ENCODE data around the gene ABL1. TPM values are rescaled to one million over a fixed set of nuclear protein-coding genes. Genes with fewer than 3 reads are reported as not detected.

The ABL1 gene
- total RNA-seq, 1 donor from 2014 or later: 113 TPM

- Mint-ChIP-seq H3K4me3 (ENCODE audit: unreplicated experiment) (no peak overlapping the region), H3K36me3 (ENCODE audit: low read depth, unreplicated experiment) (no peaks in the 10 kb centered on the region), H3K27ac (ENCODE audit: unreplicated experiment) (no peak overlapping the region), H3K9me3 (ENCODE audit: unreplicated experiment) (no peaks in the 10 kb centered on the region), H3K27me3 (ENCODE audit: low read depth, unreplicated experiment) (peaks cover 61% of the 10 kb centered on the region), H3K4me1 (ENCODE audit: low read depth, unreplicated experiment) (no peaks in the 10 kb centered on the region)
- H3K4me2 ChIP-seq (ENCODE audit: low read length): no peak overlapping the region
- H3K27ac ChIP-seq (ENCODE audit: low read depth, low read length): no peak overlapping the region
- TF ChIP-seq, protein P1, sequence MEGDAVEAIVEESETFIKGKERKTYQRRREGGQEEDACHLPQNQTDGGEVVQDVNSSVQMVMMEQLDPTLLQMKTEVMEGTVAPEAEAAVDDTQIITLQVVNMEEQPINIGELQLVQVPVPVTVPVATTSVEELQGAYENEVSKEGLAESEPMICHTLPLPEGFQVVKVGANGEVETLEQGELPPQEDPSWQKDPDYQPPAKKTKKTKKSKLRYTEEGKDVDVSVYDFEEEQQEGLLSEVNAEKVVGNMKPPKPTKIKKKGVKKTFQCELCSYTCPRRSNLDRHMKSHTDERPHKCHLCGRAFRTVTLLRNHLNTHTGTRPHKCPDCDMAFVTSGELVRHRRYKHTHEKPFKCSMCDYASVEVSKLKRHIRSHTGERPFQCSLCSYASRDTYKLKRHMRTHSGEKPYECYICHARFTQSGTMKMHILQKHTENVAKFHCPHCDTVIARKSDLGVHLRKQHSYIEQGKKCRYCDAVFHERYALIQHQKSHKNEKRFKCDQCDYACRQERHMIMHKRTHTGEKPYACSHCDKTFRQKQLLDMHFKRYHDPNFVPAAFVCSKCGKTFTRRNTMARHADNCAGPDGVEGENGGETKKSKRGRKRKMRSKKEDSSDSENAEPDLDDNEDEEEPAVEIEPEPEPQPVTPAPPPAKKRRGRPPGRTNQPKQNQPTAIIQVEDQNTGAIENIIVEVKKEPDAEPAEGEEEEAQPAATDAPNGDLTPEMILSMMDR (IDR thresholded peaks at IDR 0.05; ENCODE audit: insufficient read depth, low read depth, low read length): no peak
- TF ChIP-seq EZH2 (IDR thresholded peaks at IDR 0.05; ENCODE audit: insufficient read depth, low read length): peak; percentile 30
- DNase-seq (ENCODE audit: low read depth) (no peak), FAIRE-seq (no peak)
- peaks cover 18% of the 10 kb centered on the region for H3K27me3 ChIP-seq (ENCODE audit: insufficient read depth, low read length)
- no peak overlapping the region for H2AFZ ChIP-seq (ENCODE audit: low read depth, low read length)
- H3K79me2 ChIP-seq (ENCODE audit: insufficient read depth, low read length): no peaks in the 10 kb centered on the region
- H3K9me3 ChIP-seq (ENCODE audit: insufficient read depth, low read depth, low read length): no peaks in the 10 kb centered on the region
- no peak overlapping the region for H3K4me3 ChIP-seq (ENCODE audit: insufficient read depth, low read depth, low read length)
- H3K9ac ChIP-seq (ENCODE audit: low read length): no peak overlapping the region
- H3K4me1 ChIP-seq (ENCODE audit: insufficient read depth, low read length): peaks cover 6% of the 10 kb centered on the region
- no peaks in the 10 kb centered on the region for H3K36me3 ChIP-seq (ENCODE audit: insufficient read depth, low read length)
- H4K20me1 ChIP-seq (ENCODE audit: insufficient read depth, low read length): no peaks in the 10 kb centered on the region
Measured at GRCh38 chr9:130918101-130918825, 83.2 kb downstream of the ABL1 start.

GRCh38 chr9:130918826-130919558 lies 83.9 kb downstream of the ABL1 start:
- Mint-ChIP-seq H3K27me3 (ENCODE audit: low read depth, unreplicated experiment) (peaks cover 60% of the 10 kb centered on the region), H3K4me1 (ENCODE audit: low read depth, unreplicated experiment) (no peaks in the 10 kb centered on the region), H3K4me3 (ENCODE audit: unreplicated experiment) (no peak overlapping the region), H3K36me3 (ENCODE audit: low read depth, unreplicated experiment) (no peaks in the 10 kb centered on the region), H3K27ac (ENCODE audit: unreplicated experiment) (no peak overlapping the region), H3K9me3 (ENCODE audit: unreplicated experiment) (no peaks in the 10 kb centered on the region)
- Histone ChIP-seq H3K79me2 (ENCODE audit: insufficient read depth, low read length) (no peaks in the 10 kb centered on the region), H2AFZ (ENCODE audit: low read depth, low read length) (no peak overlapping the region), H3K27ac (ENCODE audit: low read depth, low read length) (no peak overlapping the region), H3K4me1 (ENCODE audit: insufficient read depth, low read length) (no peaks in the 10 kb centered on the region), H3K9me3 (ENCODE audit: insufficient read depth, low read depth, low read length) (no peaks in the 10 kb centered on the region), H3K4me2 (ENCODE audit: low read length) (no peak overlapping the region), H3K36me3 (ENCODE audit: insufficient read depth, low read length) (no peaks in the 10 kb centered on the region), H3K27me3 (ENCODE audit: insufficient read depth, low read length) (peaks cover 18% of the 10 kb centered on the region), H3K4me3 (ENCODE audit: insufficient read depth, low read depth, low read length) (no peak overlapping the region), H3K9ac (ENCODE audit: low read length) (no peak overlapping the region), H4K20me1 (ENCODE audit: insufficient read depth, low read length) (no peaks in the 10 kb centered on the region)
- no peak for DNase-seq (ENCODE audit: low read depth)
- no peak for FAIRE-seq
- TF ChIP-seq, protein P1 (IDR thresholded peaks at IDR 0.05; ENCODE audit: insufficient read depth, low read depth, low read length): no peak
- no peak for TF ChIP-seq EZH2 (IDR thresholded peaks at IDR 0.05; ENCODE audit: insufficient read depth, low read length)

Measured in astrocyte (in vitro differentiated cells and primary cell).